Dedifferentiated amniotic fluid mesenchymal stem cell (primary cell): Measurements from ENCODE around the gene IPPK.

ENCODE experiments used
- DNase-seq: peaks from one replicate; pipeline ENCODE4 v3.0.0-alpha.2; 2016; ENCODE audit errors: extremely low spot score

The IPPK gene

DNA sequence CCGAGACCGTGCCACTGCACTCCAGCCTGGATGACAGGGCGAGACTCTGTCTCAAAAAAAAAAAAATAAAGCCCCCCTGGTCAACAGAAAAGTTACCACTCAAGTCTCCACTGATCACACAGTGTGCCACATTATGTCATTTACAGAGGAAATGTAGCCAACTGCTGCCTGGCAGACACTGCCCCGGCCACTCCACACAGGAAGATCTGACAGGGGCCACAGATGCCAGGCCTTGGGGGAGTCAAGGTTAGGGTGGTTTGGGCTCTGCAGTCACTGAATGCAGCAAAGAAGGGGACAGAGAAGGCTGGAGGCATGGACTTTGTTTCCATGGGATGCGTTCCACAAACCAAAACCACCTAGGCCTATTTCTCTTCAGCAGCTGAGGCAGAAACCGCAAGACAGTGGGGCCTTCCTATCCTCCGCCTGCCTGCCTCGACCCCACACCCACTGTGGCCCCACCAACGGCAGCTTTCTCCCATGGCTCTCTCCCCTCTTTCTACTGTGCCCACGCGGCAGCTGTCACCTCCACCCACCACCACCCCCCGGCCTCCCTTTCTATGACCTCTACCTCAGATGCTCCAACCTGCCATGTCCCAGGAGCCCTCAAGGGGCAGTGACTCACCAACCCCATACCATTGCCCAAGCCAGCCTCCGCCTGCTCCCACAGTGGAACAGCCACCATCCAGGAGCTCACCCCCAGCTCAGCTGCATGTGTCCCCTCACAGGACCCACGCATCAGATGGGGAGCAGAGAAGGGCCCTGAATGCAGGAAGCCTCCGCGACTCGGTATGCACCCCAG is 12.4 kb downstream of the IPPK start:
- no peak for DNase-seq

DNA sequence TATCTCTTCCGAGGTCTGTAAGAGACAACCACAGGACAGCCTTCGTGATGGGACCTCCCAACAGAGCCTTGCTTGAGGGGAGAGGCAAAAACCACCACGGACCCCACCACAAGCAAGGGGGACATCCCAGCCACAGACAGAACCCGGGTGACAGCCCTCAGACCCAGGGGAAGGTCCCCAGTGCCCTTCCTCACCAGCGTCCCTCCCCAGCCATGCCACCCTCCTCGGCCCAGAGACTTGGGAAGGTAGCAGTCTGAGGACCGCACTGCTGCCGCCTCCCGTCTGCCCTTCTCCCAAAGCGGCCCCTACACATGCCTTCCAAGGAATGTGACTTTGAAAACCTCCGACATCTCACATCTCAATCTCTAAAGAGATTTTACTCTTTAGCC is 13.4 kb downstream of the IPPK start:
- no peak for DNase-seq

DNA sequence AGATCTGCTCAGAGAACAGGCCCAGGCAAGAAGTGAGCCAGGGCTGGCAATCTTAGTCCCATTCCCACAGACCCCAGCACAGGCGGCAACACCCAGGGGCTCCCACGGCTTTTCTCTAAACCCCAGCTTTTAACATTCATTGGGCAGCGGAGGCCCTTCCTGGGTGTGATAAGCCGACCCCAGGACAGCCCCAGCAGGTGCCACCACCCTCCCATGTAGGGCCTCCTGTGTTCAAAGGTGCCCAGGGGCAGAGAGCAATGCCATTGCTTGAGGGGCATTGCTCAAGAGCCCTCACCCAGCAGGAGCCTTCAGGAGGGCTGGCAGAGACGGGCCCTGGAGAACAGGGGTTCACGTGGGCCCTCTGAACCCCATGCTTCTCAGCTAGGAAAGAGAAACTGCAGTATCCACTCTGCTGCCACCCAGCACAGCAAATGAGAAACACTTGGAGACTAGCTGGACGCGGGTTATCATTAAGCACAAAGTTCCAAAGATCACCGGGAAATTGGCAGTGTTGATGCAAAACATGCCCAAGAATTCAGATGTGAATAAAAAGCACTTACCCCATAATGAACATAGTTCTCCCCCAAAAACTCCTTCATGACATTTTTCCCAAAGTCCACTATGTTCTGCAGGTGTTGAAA is 13.9 kb downstream of the IPPK start:
- no peak for DNase-seq

DNA sequence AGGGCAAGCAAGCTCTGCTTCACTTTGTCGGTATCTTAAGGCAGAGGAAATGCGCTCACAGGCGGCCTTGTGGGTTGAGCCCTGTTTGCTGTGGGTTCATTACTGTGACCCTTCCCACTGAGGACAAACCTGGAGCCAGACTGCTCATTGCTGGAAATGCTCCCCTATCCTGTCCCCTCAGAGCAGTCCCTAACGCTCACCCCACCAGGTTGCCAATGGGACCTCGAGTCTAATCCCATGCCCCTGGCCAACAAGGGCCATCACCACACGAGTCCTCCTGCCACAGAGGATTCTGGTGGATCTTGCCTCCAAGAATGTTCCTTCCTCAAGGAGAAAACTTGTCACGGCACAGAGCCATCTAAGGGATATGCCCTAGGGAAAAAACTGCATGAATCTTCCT is 14.6 kb downstream of the IPPK start:
- DNase-seq: no peak

DNA sequence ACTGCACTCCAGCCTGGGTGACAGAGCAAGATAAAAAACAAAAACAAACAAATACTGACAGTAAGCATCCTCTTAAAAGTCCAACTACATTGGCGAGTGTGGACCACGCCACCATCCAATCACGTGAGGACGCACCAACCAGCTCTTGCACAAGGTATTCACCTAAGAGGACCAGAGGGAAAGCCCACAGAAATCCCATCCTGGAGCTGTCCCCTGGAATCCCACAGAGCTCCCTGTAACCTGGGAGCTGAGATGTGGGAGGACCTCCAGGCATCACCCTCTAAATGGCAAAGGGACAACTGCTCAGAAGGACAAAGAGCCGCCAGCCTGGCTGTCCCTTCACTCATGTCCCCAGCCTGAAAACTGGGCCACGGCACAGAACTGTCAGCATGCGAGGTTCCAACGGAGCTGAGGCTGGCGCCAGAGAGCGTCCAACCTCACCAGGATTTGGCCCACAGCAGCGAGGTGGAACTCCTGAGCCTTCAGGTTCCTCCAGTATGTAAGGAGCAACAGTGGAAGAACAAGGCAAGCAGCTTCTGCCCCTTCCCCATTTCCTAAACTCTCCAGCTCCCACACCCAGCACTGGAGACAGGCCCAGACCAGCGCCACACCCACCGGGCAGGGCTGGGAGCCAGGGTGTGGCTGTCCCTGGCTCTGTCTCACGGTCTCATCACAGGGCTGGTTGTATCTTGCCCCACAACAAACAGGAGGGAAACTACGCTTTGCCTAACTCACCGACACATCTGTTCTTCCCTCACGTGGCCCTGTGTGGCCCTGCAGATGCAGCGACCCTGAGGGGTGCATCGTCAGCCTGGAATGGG is 15.2 kb downstream of the IPPK start:
- no peak for DNase-seq

DNA sequence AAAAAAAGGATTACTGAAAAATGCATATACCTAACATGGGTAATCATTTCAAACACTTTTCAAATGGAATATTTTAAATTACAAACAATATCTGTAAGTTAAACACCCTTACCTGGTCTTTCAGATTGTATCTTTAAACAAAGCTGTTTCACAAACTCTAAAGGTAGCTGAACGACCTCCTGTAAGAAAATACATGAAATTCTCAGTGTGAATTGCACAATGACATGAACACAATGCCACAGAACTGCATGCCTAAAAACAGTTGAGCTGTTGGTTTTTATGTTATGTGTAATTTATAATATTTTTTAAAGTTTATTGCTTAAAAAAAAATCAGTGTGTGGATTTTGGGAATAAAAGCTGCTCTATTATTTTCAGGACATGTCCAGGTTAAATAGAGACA is 17.5 kb downstream of the IPPK start:
- DNase-seq: no peak

DNA sequence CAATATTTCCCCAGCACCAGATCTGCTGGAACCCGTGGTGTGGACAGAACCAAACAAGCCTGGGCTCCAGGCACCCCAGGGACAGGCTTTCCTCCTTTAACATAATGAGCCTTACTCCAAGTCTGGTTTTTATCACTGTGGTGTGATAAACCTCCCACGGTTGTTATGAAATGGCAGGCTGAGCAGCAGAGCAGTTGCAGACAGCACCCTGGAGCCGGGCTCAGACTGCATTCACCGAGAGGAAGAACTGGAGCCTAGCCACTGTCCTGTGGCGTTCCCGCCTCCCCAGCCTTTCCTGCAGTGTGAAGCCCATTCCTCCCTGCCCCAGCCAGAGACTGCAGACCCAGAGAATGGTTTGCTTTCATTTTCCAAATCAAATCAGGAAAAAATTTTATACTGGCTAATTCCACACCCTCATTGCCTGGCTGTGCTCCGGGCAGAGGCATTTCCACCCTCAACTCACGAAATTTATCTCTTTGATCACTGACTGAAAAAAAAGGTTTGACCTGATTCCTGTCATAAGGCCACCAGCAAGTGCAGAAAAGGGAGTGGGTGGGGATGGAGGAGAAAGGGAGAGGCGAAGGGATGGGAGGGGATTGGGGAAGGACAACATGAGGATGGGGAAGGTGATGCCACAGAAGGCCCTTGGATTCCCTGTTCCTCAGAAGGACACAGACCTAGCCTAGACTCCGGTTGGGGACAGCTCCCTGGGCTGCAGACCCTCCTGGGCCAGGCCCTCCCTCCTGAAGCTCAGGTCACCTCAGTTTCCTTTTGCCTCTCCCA is 18.9 kb downstream of the IPPK start:
- no peak for DNase-seq

DNA sequence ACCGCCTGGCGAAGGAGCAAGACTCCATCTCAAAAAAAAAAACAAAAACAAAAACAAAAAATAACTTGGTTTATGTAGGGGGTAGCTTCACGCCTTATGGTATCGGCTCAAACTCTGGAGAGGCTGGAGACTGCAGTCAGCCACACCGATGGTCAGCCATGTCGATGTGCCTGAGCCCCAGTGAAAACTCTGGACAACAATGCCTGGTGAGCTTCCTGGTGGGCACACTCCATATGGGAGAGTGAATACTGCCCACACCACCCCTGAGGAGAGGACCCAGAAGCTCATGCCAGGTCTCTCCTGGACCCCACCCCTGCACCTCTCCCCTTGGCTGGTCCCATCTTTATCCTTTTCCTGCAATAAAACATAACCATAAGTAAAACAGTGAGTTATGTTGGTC is 19.6 kb downstream of the IPPK start:
- no peak for DNase-seq

DNA sequence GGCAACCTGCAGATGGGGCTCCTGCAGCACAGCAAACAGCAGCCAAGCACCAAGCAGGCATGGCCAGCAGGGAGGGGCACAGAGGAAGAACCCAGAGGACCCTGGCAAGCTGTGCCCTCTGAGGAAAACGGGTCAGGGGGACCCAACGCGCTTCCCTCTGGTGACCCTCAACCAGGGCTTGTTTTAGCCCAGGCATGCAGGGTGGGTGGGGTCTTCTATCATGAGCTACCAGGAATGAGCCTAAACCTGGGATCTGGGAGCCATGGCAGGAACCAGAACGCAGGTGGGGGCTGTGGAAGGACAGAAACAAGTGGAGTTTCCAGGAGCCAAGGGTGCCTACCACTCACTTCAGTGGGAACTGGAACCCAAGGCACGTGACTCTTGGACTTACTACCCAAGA is 20.9 kb downstream of the IPPK start:
- no peak for DNase-seq

DNA sequence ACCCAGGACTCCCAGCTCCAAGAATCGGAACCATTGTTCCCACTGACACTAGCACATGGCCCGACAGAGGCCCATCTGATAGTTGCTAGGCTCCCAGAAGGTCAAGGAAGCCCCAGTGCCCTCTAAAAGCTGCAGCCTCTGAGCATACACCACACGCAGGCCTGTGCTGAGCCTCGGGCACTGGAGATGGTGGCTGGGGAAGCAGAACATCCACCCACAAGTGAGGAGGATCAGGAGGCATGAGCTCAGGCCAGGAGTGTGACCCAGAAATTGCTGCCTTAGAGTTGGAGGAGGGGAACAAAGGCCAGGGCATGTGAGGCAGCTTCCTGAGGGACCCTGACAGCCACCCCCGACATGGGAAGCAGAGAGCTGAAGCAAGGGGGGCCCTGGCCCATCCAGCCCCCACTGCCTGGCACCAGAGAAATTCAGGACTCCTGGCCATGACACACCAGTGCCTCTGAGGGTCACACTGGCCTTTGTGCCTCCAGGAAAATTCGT is 21.4 kb downstream of the IPPK start:
- DNase-seq: no peak

DNA sequence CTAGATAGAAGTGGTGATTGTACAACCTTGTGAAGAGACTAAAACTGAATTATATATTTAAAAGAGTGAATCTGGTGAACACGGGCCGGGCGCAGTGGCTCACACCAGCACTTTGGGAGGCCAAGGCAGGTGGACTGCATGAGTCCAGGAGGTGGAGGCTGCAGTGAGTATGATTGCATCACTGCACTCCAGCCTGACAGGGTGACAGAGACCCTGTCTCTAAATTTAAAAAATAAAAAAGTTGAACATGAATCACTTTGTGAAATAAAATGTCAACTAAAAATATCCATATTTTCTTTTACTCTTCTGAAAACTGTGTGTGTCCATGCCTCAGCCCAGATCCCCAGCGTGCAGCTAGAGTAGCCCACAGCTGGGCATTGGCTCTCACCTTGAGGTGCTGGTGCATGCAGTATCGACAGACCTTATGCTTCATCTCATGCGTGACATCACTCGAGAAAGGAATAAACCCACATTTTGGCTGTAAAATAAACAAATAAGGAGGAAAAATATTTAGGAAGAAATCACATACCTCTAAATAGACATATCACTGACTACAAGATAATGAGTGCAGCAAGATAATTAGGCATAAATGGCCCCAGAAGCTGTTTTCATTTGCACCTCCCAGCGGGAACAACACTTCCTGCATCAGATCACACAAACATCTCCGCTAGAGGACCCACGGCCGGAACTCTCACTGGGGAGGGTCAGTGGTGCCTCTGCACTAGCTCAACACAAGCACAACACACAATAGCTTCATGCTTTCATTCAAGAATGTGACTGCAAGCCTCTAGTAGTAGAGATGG is 22.1 kb downstream of the IPPK start:
- DNase-seq: no peak

DNA sequence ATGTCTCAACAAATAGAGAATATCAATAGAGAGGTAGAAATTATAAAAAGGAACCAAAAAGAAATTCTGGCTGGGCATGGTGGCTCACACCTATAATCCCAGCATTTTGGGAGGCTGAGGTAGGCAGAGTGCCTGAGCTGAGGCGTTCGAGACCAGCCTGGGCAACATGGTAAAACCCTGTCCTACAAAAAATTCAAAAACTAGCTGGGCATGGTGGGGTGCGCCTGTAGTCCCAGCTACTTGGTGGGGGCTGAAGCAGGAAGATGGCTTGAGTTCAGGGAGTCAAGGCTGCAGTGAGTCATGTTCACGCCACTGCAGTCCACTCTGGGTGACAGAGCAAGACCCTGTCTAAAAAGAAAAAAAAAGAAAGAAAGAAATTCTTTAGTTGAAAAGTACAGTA is 24.9 kb downstream of the IPPK start:
- DNase-seq: no peak

DNA sequence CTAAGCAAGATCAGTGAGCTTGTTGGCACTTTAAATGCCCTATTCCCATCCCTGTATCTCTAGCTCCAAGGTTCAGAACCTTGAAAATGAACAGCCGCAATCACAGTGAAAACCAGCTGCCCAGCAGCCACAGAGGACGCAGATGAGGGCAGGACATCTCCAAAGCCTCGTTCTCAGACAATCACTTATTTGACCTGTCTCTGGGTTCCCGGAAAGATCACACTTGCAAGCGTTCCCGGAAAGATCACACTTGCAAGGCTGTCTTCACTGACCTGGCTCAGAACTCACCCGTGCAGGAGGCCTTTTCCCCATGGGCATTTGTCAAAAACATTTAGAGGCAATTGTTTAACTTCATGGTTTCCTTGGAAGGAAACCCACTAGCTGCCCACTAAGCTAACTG is 25.7 kb downstream of the IPPK start:
- no peak for DNase-seq

DNA sequence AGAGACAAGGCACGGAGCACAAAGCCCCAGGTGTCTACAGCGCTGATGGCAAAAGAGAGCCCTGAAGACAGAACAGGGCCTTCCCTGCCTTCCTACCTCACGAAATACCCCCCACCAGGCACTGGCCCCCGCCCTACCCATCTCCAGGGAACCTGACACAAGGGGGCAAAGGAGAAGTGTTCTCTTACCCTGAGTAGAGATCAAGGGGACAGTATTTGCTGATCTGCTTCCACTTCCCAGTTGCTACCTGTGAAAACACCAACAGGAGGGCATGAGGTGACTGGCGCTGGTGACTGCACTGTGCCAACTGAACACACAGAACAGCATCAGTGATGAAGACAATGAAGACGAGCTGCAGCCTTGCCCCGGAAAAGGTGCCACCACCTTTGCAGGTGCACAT is 27.4 kb downstream of the IPPK start:
- no peak for DNase-seq

DNA sequence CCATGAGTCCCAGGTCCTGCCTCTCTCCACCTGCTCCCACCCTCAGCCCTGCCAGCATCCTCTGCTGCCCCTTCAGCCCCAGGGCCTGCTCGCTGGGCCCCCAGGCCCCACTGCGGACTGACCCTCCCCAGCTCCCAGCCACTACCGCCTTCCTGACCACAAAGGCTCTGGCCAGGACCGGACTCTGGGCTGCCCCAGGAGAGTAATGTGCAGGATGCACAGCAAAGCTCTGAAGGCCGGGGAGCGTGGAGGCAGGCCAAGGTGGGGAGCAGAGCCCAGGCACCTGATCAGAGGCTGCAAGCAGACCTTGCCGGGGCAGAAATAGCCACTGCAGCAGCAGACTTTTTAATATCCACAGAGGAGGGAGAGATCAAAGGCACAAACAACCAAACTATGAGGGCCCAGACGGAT is 27.9 kb downstream of the IPPK start:
- DNase-seq: no peak

DNA sequence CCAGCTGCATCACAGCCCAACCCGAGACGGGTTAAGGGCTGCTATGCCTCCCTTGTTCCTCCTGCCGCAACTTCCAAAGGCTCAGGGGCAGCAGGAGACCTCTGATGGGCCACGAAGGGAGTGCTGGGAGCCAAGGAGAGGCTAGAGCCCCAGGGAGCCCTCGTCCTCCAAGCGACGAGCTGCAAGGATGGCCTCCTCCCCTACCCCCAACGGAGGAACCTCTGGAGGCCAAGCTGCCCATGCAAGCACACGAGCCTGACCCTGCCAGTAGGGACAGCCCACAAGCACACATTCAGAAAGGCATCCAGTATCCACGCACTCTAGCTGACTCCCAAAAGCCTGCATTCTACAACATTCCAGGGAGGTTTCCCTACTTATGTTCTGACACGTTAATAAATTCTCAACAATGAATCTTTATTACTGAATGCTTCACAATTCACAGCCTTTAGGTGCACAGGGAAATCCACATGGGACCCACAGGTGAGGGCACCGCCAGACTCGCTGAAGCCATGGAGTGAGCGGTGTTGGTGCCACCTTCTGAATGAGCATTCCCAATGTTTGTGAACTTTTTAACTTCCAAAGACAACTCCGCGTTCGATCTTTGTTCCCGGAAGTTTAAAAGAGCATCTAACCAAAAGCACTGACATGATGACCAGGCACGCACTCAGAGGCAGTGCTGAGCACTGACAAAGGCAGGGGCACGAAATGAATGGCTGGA is 28.7 kb downstream of the IPPK start:
- DNase-seq: no peak

DNA sequence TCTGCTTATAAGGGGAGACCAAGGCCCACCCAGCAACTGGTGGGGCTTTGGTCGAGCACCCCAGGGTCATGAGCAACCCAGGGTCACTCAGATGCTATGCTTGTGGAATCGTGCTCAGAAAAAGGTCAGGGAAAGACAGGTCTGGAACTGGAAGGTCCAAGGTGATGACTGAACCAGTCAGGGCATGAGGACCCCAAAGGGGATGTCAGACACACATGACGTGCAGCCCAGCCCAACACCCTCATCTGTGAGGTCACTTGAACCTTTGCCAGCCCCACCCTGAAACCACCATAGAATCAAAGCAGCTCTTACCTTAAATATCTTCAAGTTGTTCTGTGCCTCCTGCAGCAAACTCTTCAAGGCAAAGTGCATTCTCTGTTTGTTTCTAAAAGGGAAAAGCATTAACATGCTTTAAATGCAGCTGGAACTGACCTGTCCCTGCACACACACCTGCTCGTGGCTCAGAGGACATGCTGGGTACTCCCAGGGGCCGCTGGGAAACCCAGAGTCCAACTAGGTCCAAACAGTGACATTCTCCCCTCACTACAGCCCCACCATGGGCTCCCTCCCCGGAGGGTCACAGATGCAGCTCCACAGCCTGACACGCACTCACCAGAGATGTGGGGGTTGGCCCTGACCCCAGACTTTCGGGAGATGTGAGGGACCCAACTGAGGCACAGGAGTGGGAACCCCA is 29.4 kb downstream of the IPPK start:
- no peak for DNase-seq

DNA sequence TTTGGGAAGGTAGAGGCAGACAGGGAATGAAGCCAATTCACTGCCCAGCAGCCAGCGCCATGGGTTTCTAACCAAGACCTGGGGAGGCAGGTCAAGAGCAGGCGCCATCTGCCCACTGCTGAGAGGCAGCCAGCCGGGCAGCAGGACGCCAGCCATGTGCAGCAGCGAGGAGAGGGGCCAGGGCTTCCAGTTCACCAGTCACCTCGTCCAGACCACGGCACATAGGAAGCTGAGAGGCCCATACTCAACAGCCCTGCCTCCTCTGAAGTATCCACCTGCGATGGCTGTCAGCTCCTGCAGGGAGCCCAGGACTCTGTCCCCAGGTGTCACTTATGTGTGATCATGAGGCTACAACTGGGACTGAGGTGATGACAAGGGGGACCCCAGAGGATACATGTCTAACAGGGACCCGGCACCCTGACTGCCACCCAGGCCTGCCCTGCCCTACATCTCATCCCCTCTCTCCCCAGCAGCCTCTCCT is 30.1 kb downstream of the IPPK start:
- no peak for DNase-seq

DNA sequence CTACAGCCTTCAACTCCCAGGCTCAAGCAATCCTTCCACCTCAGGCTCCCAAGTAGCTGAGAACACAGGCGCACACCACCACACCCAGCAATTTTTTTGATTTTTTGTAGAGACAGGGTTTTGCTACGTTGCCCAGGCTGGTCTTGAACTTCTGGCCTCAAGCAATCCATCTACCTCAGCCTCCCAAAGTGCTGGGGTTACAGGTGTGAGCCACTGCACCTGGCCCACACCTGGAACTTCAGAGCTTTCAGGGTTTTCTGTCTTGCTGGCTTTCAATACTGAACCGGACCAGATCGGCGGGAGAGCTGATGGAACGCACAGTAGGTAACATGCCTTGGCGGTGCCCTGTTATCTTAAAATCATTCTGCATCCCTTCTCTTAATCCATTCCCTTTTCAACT is 30.8 kb downstream of the IPPK start:
- DNase-seq: no peak
